ENCODE measurements around the gene RCVRN. TPM values are rescaled to one million over a fixed set of nuclear protein-coding genes. Genes with fewer than 3 reads are reported as not detected.

RCVRN gene
- total RNA-seq, 4 donors from 2014 or later = 0.42 to 1.9 (median 0.69) TPM

GRCh38 chr17:9937241-9937761 is 32.2 kb upstream of the RCVRN start:
- peaks cover 38% of the 10 kb centered on the region for H3K36me3 ChIP-seq
- WGBS = 60% methylated on average over 9 of the region's 13 CpGs
- peak; percentile 81 to 89 for DNase-seq (ENCODE audit: low spot score in 2 of 2)
- peaks cover 24% of the 10 kb centered on the region for H3K4me1 ChIP-seq
- H3K4me3 ChIP-seq = no peak overlapping the region
- no peaks in the 10 kb centered on the region for H3K9me3 ChIP-seq
- no peaks in the 10 kb centered on the region for H3K27me3 ChIP-seq
- no peak for TF ChIP-seq CTCF (IDR thresholded peaks at IDR 0.05)
- TF ChIP-seq POLR2AphosphoS5 (IDR thresholded peaks at IDR 0.05) = peak in 1 of 3 donors; percentile 28
- H3K27ac ChIP-seq = peak overlapping the region; percentile 30

GRCh38 chr17:9936095-9936494 is 31.0 kb upstream of the RCVRN start:
- Histone ChIP-seq H3K4me1 (peaks cover 24% of the 10 kb centered on the region), H3K27me3 (no peaks in the 10 kb centered on the region), H3K36me3 (peaks cover 33% of the 10 kb centered on the region), H3K9me3 (no peaks in the 10 kb centered on the region), H3K4me3 (no peak overlapping the region), H3K27ac (peak overlapping the region; percentile 49)
- no peak for DNase-seq (ENCODE audit: low spot score in 2 of 2)
- no peak for TF ChIP-seq CTCF (IDR thresholded peaks at IDR 0.05)
- TF ChIP-seq POLR2A (IDR thresholded peaks at IDR 0.05) = no peak
- TF ChIP-seq POLR2AphosphoS5 (IDR thresholded peaks at IDR 0.05) = no peak
- no peak for TF ChIP-seq EP300 (IDR thresholded peaks at IDR 0.05)
- 53% methylated on average over 3 of the region's 3 CpGs for WGBS

- peaks cover 27% of the 10 kb centered on the region for H3K36me3 ChIP-seq
- no peaks in the 10 kb centered on the region for H3K27me3 ChIP-seq
- DNase-seq (ENCODE audit: low spot score in 2 of 2) = peak; percentile 80 to 87
- H3K4me3 ChIP-seq = no peak overlapping the region
- TF ChIP-seq EP300 (IDR thresholded peaks at IDR 0.05) (no peak), POLR2AphosphoS5 (IDR thresholded peaks at IDR 0.05) (peak in 1 of 3 donors; percentile 80)
- H3K27ac ChIP-seq = peak overlapping the region; percentile 49
- no peaks in the 10 kb centered on the region for H3K9me3 ChIP-seq
- WGBS = 47% methylated on average over 6 of the region's 6 CpGs
- H3K4me1 ChIP-seq = peaks cover 24% of the 10 kb centered on the region
Observed at GRCh38 chr17:9935408-9935807, 30.3 kb upstream of the RCVRN start.

- no peak overlapping the region for H3K4me3 ChIP-seq
- H3K27ac ChIP-seq = no peak overlapping the region
- peaks cover 19% of the 10 kb centered on the region for H3K36me3 ChIP-seq
- H3K27me3 ChIP-seq = no peaks in the 10 kb centered on the region
- DNase-seq (ENCODE audit: low spot score in 2 of 2) = no peak
- TF ChIP-seq POLR2AphosphoS5 (IDR thresholded peaks at IDR 0.05) = no peak
- TF ChIP-seq POLR2A (IDR thresholded peaks at IDR 0.05) = no peak
- TF ChIP-seq CTCF (IDR thresholded peaks at IDR 0.05) = no peak
- no peak for TF ChIP-seq EP300 (IDR thresholded peaks at IDR 0.05)
- H3K4me1 ChIP-seq = peaks cover 24% of the 10 kb centered on the region
- WGBS = 73% methylated on average over 7 of the region's 7 CpGs
- H3K9me3 ChIP-seq = no peaks in the 10 kb centered on the region
Observed at GRCh38 chr17:9934331-9934730, 29.3 kb upstream of the RCVRN start.

GRCh38 chr17:9932491-9932890 is 27.4 kb upstream of the RCVRN start:
- no peaks in the 10 kb centered on the region for H3K27me3 ChIP-seq
- no peak for DNase-seq (ENCODE audit: low spot score in 2 of 2)
- peaks cover 24% of the 10 kb centered on the region for H3K4me1 ChIP-seq
- WGBS = 62% methylated on average over 2 of the region's 2 CpGs
- TF ChIP-seq POLR2AphosphoS5 (IDR thresholded peaks at IDR 0.05) = no peak
- no peak for TF ChIP-seq EP300 (IDR thresholded peaks at IDR 0.05)
- TF ChIP-seq CTCF (IDR thresholded peaks at IDR 0.05) = no peak
- TF ChIP-seq POLR2A (IDR thresholded peaks at IDR 0.05) = no peak
- H3K9me3 ChIP-seq = no peaks in the 10 kb centered on the region
- peaks cover 11% of the 10 kb centered on the region for H3K36me3 ChIP-seq
- no peak overlapping the region for H3K4me3 ChIP-seq
- no peak overlapping the region for H3K27ac ChIP-seq
